Ureter (tissue), 1 donor: ENCODE results near the gene PAGE5. TPM values are rescaled to one million over a fixed set of nuclear protein-coding genes. Genes with fewer than 3 reads are reported as not detected.

Experiments used
- DNase-seq: peaks from one replicate; pipeline ENCODE4 v3.0.0-alpha.2; 2020; ENCODE audit warnings: low spot score
- total RNA-seq: library from RNA; stranded (reverse); gene quantifications from one replicate; pipeline ENCODE4 v1.2.4, GENCODE V29; 2023
- donor health status: DM: yes; HTN: yes; CAD: no.

The PAGE5 gene
- total RNA-seq, result not detected

GRCh38 chrX:55220119-55220794 is at the start of gene PAGE5:
TSS of gene PAGE5 (plus strand) at chrX:55220346. CDS start at chrX:55221383, 1,037 bp downstream.
- no peak for DNase-seq

GRCh38 chrX:55187281-55187680 is 32.9 kb upstream of the PAGE5 start:
- no peak for DNase-seq

GRCh38 chrX:55196688-55197087 is 23.5 kb upstream of the PAGE5 start:
- DNase-seq, result no peak

- DNase-seq, result peak; percentile 46
Measured at GRCh38 chrX:55201930-55202579, 18.1 kb upstream of the PAGE5 start.

GRCh38 chrX:55206162-55206941 is 13.8 kb upstream of the PAGE5 start:
- no peak for DNase-seq

- no peak for DNase-seq
Measured at GRCh38 chrX:55210931-55211677, 9.0 kb upstream of the PAGE5 start.

GRCh38 chrX:55213381-55213780 is 6.8 kb upstream of the PAGE5 start:
- DNase-seq, result no peak

GRCh38 chrX:55240788-55241340 is 20.7 kb downstream of the PAGE5 start:
- DNase-seq, result no peak

GRCh38 chrX:55253528-55253927 is 33.4 kb downstream of the PAGE5 start:
- DNase-seq, result no peak

GRCh38 chrX:55260806-55261205 is 40.7 kb downstream of the PAGE5 start:
- no peak for DNase-seq

- no peak for DNase-seq
Measured at GRCh38 chrX:55264816-55265215, 44.7 kb downstream of the PAGE5 start, which contains the start of gene PAGE3. TSS of gene PAGE3 (minus strand) at chrX:55264916. CDS start at chrX:55263903, 1,013 bp downstream.

Other genes with a start within 250 kb of the PAGE5 start
- gene PFKFB1, start 226.2 kb upstream of the PAGE5 start, total RNA-seq, result 0.89 TPM
- 18.7 TPM for gene APEX2, start 220.0 kb upstream of the PAGE5 start, total RNA-seq
- 0.60 TPM for gene ALAS2, start 189.4 kb upstream of the PAGE5 start, total RNA-seq
- gene PAGE2B, start 145.3 kb upstream of the PAGE5 start, total RNA-seq, result not detected
- gene PAGE2, start 131.3 kb upstream of the PAGE5 start, total RNA-seq, result not detected
- not detected for gene PAGE3, start 44.6 kb downstream of the PAGE5 start, total RNA-seq
- gene MAGEH1, start 231.8 kb downstream of the PAGE5 start, total RNA-seq, result 19.1 TPM